ENCODE data around the gene NR2F1. TPM values are rescaled to one million over a fixed set of nuclear protein-coding genes. Genes with fewer than 3 reads are reported as not detected.

The NR2F1 gene
- total RNA-seq, 4 donors from 2014 or later: 1.5 to 6.2 (median 3.2) TPM

- Histone ChIP-seq H3K4me3 (no peak overlapping the region), H3K4me1 (peaks cover 0 to 8% (median 3%) of the 10 kb centered on the region in 4 donors), H3K9me3 (no peaks in the 10 kb centered on the region), H3K27ac (no peak overlapping the region), H3K27me3 (peaks cover 100% of the 10 kb centered on the region), H3K36me3 (no peaks in the 10 kb centered on the region)
- TF ChIP-seq CTCF (IDR thresholded peaks at IDR 0.05): no peak
- 40 to 44% methylated on average over 14 to 39 of the region's 39 CpGs for WGBS, 2 donors (ENCODE audit: low coverage in 1 of 2)
- intact Hi-C loops (cut with DNase I; ENCODE audit: low total_unique reads) (no loop called here), in situ Hi-C loops (cut with MboI; ENCODE audit: low pct_ligation_motif_present in 1 of 4, low pct_unique_long_range_greater_than_20kb in 1 of 4, low sequenced_read_pairs in 3 of 4) (loop anchor here in 2 of 4 donors (25.0 kb wide), 1 partner anchor 185 kb away; no protein-coding TSS in a partner anchor)
- no peak for DNase-seq
Measured at GRCh38 chr5:93602241-93603077, 19.4 kb downstream of the NR2F1 start.

- no peak overlapping the region for H3K4me3 ChIP-seq
- in situ Hi-C loops (cut with MboI; ENCODE audit: low pct_ligation_motif_present in 1 of 4, low pct_unique_long_range_greater_than_20kb in 1 of 4, low sequenced_read_pairs in 3 of 4): loop anchor here in 2 of 4 donors (25.0 kb wide), 1 partner anchor 184 kb away; no protein-coding TSS in a partner anchor
Measured at GRCh38 chr5:93603078-93603792, 20.2 kb downstream of the NR2F1 start.

GRCh38 chr5:93603793-93604643 lies 21.0 kb downstream of the NR2F1 start:
- intact Hi-C loops (cut with DNase I; ENCODE audit: low total_unique reads) (no loop called here), in situ Hi-C loops (cut with MboI; ENCODE audit: low pct_ligation_motif_present in 1 of 4, low pct_unique_long_range_greater_than_20kb in 1 of 4, low sequenced_read_pairs in 3 of 4) (loop anchor here in 2 of 4 donors (25.0 kb wide), 1 partner anchor 183 kb away; no protein-coding TSS in a partner anchor)
- Histone ChIP-seq H3K27me3 (peaks cover 100% of the 10 kb centered on the region), H3K27ac (no peak overlapping the region), H3K4me1 (peaks cover 0 to 10% (median 6%) of the 10 kb centered on the region in 4 donors), H3K36me3 (no peaks in the 10 kb centered on the region), H3K4me3 (peak overlapping the region in 1 of 4 donors; percentile 27), H3K9me3 (no peaks in the 10 kb centered on the region)
- WGBS, 2 donors (ENCODE audit: low coverage in 1 of 2): 23 to 27% methylated on average over 12 to 17 of the region's 58 CpGs
- no peak for DNase-seq
- TF ChIP-seq POLR2AphosphoS5 (IDR thresholded peaks at IDR 0.05): no peak
- no peak for TF ChIP-seq CTCF (IDR thresholded peaks at IDR 0.05)
- no peak for TF ChIP-seq EP300 (IDR thresholded peaks at IDR 0.05; ENCODE audit: low read depth)
- no peak for TF ChIP-seq POLR2A (IDR thresholded peaks at IDR 0.05)

More at GRCh38 chr5:93603078-93603792, 20.2 kb downstream of the NR2F1 start:
- intact Hi-C loops (cut with DNase I; ENCODE audit: low total_unique reads): no loop called here
- TF ChIP-seq POLR2AphosphoS5 (IDR thresholded peaks at IDR 0.05): no peak
- TF ChIP-seq POLR2A (IDR thresholded peaks at IDR 0.05): no peak
- TF ChIP-seq EP300 (IDR thresholded peaks at IDR 0.05; ENCODE audit: low read depth): no peak
- TF ChIP-seq CTCF (IDR thresholded peaks at IDR 0.05): no peak
- Histone ChIP-seq H3K27ac (no peak overlapping the region), H3K27me3 (peaks cover 100% of the 10 kb centered on the region), H3K36me3 (no peaks in the 10 kb centered on the region), H3K9me3 (no peaks in the 10 kb centered on the region), H3K4me1 (peaks cover 0 to 10% (median 6%) of the 10 kb centered on the region in 4 donors)
- DNase-seq: no peak
- WGBS, 2 donors (ENCODE audit: low coverage in 1 of 2): 61 to 67% methylated on average over 8 of the region's 8 CpGs
